ENCODE measurements around the gene CDH13. TPM values are rescaled to one million over a fixed set of nuclear protein-coding genes. Genes with fewer than 3 reads are reported as not detected.
A peak's percentile ranks its signal among the peaks of the same experiment; 100 is the strongest.

The CDH13 gene
- polyA plus RNA-seq, 2 of the 4 experiments (the other 2 are of a cell fraction) = not detected

GRCh38 chr16:83541231-83541630, 914.5 kb downstream of the CDH13 start:
- WGBS (ENCODE audit: missing lambda C conversion rate) = 3% methylated on average over 1 of the region's 1 CpG
- ChIA-PET POLR2A (no interaction called here), CTCF (no interaction called here)
- no peaks in the 10 kb centered on the region for H3K4me1 ChIP-seq
- H3K4me3 ChIP-seq = no peak overlapping the region
- H3K4me2 ChIP-seq = no peak overlapping the region
- FAIRE-seq = no peak
- no peak for ATAC-seq
- H3K9me3 ChIP-seq = no peaks in the 10 kb centered on the region
- H3K27ac ChIP-seq = no peak overlapping the region
- TF ChIP-seq RFX5 (IDR thresholded peaks at IDR 0.05) (no peak), SMC3 (IDR thresholded peaks at IDR 0.05) (no peak), JUNB (IDR thresholded peaks at IDR 0.05) (no peak), E2F6 (IDR thresholded peaks at IDR 0.05; ENCODE audit: borderline replicate concordance, low read depth) (no peak), CHD4 (IDR thresholded peaks at IDR 0.05; ENCODE audit: borderline replicate concordance) (no peak)
- DNase-seq (ENCODE audit: low read depth in 1 of 2, low spot score in 1 of 2) = no peak

- DNase-seq (ENCODE audit: low read depth in 1 of 2, low spot score in 1 of 2) (no peak), FAIRE-seq (no peak), ATAC-seq (no peak)
- H3K27ac ChIP-seq = no peak overlapping the region
- no peaks in the 10 kb centered on the region for H3K4me1 ChIP-seq
- no peak for TF ChIP-seq NR3C1 (IDR thresholded peaks at IDR 0.05)
- TF ChIP-seq ZSCAN20 (CRISPR knock-in tag; IDR thresholded peaks at IDR 0.05) = no peak
- TF ChIP-seq CTCF (IDR thresholded peaks at IDR 0.05) = no peak
- TF ChIP-seq PBX3 (IDR thresholded peaks at IDR 0.05) = no peak
- TF ChIP-seq FOXS1 (CRISPR knock-in tag; IDR thresholded peaks at IDR 0.05) = no peak
- TF ChIP-seq CEBPB (IDR thresholded peaks at IDR 0.05) = no peak
- TF ChIP-seq ZNF302 (CRISPR knock-in tag; IDR thresholded peaks at IDR 0.05) = no peak
- no peak for TF ChIP-seq MAX (IDR thresholded peaks at IDR 0.05)
- no peak for TF ChIP-seq KDM5A (IDR thresholded peaks at IDR 0.05)
- TF ChIP-seq MYC (IDR thresholded peaks at IDR 0.05; ENCODE audit: borderline replicate concordance, low read length) = no peak
- no peak for TF ChIP-seq NFE2L2 (conservative IDR thresholded peaks at IDR 0.05; ENCODE audit: low read length)
- POLR2A ChIA-PET = no interaction called here
- no peaks in the 10 kb centered on the region for H3K9me3 ChIP-seq
- WGBS (ENCODE audit: missing lambda C conversion rate) = 24% methylated on average over 5 of the region's 5 CpGs
- no peak overlapping the region for H3K4me2 ChIP-seq
- H3K4me3 ChIP-seq = no peak overlapping the region
- CTCF ChIA-PET = no interaction called here
Observed at GRCh38 chr16:83542491-83542890, 915.7 kb downstream of the CDH13 start.

- Histone ChIP-seq H3K4me2 (no peak overlapping the region), H3K9me3 (no peaks in the 10 kb centered on the region), H3K27ac (no peak overlapping the region), H3K4me1 (no peaks in the 10 kb centered on the region), H3K4me3 (no peak overlapping the region)
- no peak for TF ChIP-seq ZNF302 (CRISPR knock-in tag; IDR thresholded peaks at IDR 0.05)
- TF ChIP-seq RCOR1 (IDR thresholded peaks at IDR 0.05; ENCODE audit: low read depth, low read length) = no peak
- peak; percentile 12 for TF ChIP-seq MAFK (IDR thresholded peaks at IDR 0.05; ENCODE audit: partially characterized antibody)
- no peak for TF ChIP-seq TFCP2L1 (CRISPR knock-in tag; IDR thresholded peaks at IDR 0.05)
- no peak for TF ChIP-seq NPAS2 (CRISPR knock-in tag; IDR thresholded peaks at IDR 0.05; ENCODE audit: borderline replicate concordance)
- no peak for TF ChIP-seq NR3C1 (IDR thresholded peaks at IDR 0.05)
- no peak for TF ChIP-seq RAD21 (conservative IDR thresholded peaks at IDR 0.05 in 1 of 2, IDR thresholded peaks at IDR 0.05 in 1 of 2)
- no peak for TF ChIP-seq CBX8 (IDR thresholded peaks at IDR 0.05)
- CTCF ChIA-PET = interaction anchor here (0.6 to 0.7 kb wide), 2 partner anchors 76 to 1508 kb away, joined by 3 read pairs; no protein-coding TSS in a partner anchor
- POLR2A ChIA-PET = no interaction called here
- DNase-seq (ENCODE audit: low read depth in 1 of 2, low spot score in 1 of 2) = no peak
- WGBS (ENCODE audit: missing lambda C conversion rate) = 5% methylated on average over 13 of the region's 13 CpGs
- no peak for ATAC-seq
- no peak for FAIRE-seq
Observed at GRCh38 chr16:83549316-83550182, 922.8 kb downstream of the CDH13 start.
